IPS DF 6.9 (cell line): Measurements from ENCODE around the gene ADAMTS20.
"Not testable (repeated sequence)": the region's sequence is repeated elsewhere in the genome, so short reads cannot be mapped to it uniquely, and the experiment has no call there.

ENCODE experiments used
- DNase-seq: peaks from one replicate; pipeline ENCODE4 v3.0.0-alpha.2; 2013; ENCODE audit warnings: low read depth, low spot score
- H3K27ac ChIP-seq: one replicate; pipeline ENCODE4 v1.5.1; 2013; ENCODE audit warnings: low read length, control low read depth
- H3K27me3 ChIP-seq: 2 replicates; pipeline ENCODE4 v1.6.1; 2013; ENCODE audit warnings: mild to moderate bottlenecking, low read length; ENCODE audit not compliant: control insufficient read depth, insufficient read depth
- H3K36me3 ChIP-seq: 2 replicates; pipeline ENCODE4 v1.6.1; 2013; ENCODE audit warnings: low read length; ENCODE audit not compliant: control insufficient read depth, insufficient read depth
- H3K4me1 ChIP-seq: 2 replicates; pipeline ENCODE4 v1.6.1; 2013; ENCODE audit warnings: low read length; ENCODE audit not compliant: control insufficient read depth, insufficient read depth
- H3K4me3 ChIP-seq: 2 replicates; pipeline ENCODE4 v1.5.1; 2013; ENCODE audit warnings: mild to moderate bottlenecking, low read length
- H3K9me3 ChIP-seq: 2 replicates; pipeline ENCODE4 v1.6.1; 2013; ENCODE audit warnings: low read length, inconsistent platforms; ENCODE audit not compliant: control insufficient read depth, insufficient read depth
- WGBS: extraction: QIAGEN DNeasy Blood & Tissue Kit; methylation state at CpG from one replicate; pipeline ENCODE4 v1.1.7; 2013; ENCODE audit warnings: mixed read lengths, missing lambda C conversion rate; ENCODE audit not compliant: insufficient read length, insufficient coverage; 5-methylcytosine and 5-hydroxymethylcytosine counted together

ADAMTS20 gene

GRCh38 chr12:43577381-43577780 is 25.4 kb upstream of the ADAMTS20 start:
- Histone ChIP-seq H3K4me1 (no peaks in the 10 kb centered on the region), H3K9me3 (no peaks in the 10 kb centered on the region), H3K27me3 (no peaks in the 10 kb centered on the region), H3K27ac (no peak overlapping the region), H3K36me3 (no peaks in the 10 kb centered on the region), H3K4me3 (no peak overlapping the region)
- WGBS, result no CpG with 5 or more reads among the region's 3 CpGs
- DNase-seq, result no peak

GRCh38 chr12:43576162-43576561 is 24.2 kb upstream of the ADAMTS20 start:
- Histone ChIP-seq H3K27me3 (no peaks in the 10 kb centered on the region), H3K4me1 (no peaks in the 10 kb centered on the region; the same call in 1 of the 2 replicates), H3K27ac (no peak overlapping the region), H3K9me3 (no peaks in the 10 kb centered on the region), H3K4me3 (no peak overlapping the region), H3K36me3 (no peaks in the 10 kb centered on the region)
- DNase-seq, result no peak
- WGBS, result no CpG with 5 or more reads among the region's 2 CpGs

DNA sequence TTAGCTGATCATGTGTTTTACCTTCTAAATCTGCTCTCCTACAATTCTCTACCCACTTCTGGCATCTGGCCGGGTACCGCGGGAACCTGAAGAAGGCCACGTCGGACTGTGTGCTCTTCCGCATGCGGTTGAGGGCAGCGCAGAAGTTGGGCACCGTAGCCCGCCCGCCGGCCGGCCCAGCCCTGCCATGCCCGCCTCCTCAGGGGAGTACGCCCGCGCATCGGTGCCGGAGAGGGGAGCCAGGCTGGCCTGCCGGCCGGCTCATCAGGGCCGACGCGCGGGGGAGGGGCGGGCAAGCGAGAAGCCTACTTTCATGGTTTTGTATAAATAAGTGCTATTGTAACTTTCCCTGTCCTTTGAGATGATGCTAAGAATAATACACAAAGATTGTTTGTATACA is 19.9 kb upstream of the ADAMTS20 start:
- Histone ChIP-seq H3K9me3 (no peaks in the 10 kb centered on the region), H3K27me3 (no peaks in the 10 kb centered on the region), H3K36me3 (no peaks in the 10 kb centered on the region), H3K27ac (no peak overlapping the region), H3K4me3 (no peak overlapping the region), H3K4me1 (no peaks in the 10 kb centered on the region; the same call in 1 of the 2 replicates)
- no CpG with 5 or more reads among the region's 27 CpGs for WGBS
- DNase-seq, result no peak

GRCh38 chr12:43556057-43556456 is 4.1 kb upstream of the ADAMTS20 start:
- Histone ChIP-seq H3K27ac (no peak overlapping the region), H3K36me3 (no peaks in the 10 kb centered on the region), H3K4me3 (no peak overlapping the region), H3K4me1 (no peaks in the 10 kb centered on the region; the same call in 1 of the 2 replicates), H3K9me3 (no peaks in the 10 kb centered on the region), H3K27me3 (peaks cover 2% of the 10 kb centered on the region; the same call in 1 of the 2 replicates)
- no peak for DNase-seq

- no peaks in the 10 kb centered on the region for H3K36me3 ChIP-seq
- H3K4me1 ChIP-seq, result no peaks in the 10 kb centered on the region; the same call in 1 of the 2 replicates
- no peaks in the 10 kb centered on the region for H3K9me3 ChIP-seq
- peak overlapping the region; percentile 59; the same call in 1 of the 2 replicates for H3K4me3 ChIP-seq
- peak; percentile 16 for DNase-seq
- H3K27ac ChIP-seq, result no peak overlapping the region
- peaks cover 6% of the 10 kb centered on the region; the same call in 1 of the 2 replicates for H3K27me3 ChIP-seq
- no CpG with 5 or more reads among the region's 48 CpGs for WGBS
These were observed 578 bp downstream of the ADAMTS20 start for GRCh38 chr12:43551279-43551970.

DNA sequence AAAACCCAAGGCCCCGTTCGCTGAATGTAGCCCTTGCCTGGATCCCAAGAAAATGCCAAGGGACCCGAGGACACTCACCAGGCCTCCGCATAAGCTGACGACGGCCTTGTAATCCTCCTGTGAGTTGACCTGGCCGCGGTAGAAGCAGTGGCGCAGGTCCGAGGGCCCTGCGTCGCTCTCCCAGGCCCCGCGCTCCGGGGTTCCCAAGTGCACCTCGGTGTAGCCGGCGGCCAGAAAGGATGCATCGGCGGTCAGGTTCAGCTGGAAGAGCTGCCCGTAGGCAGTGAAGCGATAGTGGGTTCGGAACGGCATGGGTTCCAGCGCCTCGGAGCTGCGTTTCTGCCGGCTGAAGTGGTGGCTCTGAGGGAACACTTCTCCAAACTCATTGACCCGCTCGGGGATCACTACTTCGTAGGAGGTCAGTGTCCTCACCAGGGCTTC is 1.2 kb downstream of the ADAMTS20 start:
- no CpG with 5 or more reads among the region's 31 CpGs for WGBS
- peak; percentile 2 for DNase-seq
- peaks cover 6% of the 10 kb centered on the region; the same call in 1 of the 2 replicates for H3K27me3 ChIP-seq
- peak overlapping the region; percentile 59; the same call in 1 of the 2 replicates for H3K4me3 ChIP-seq
- no peak overlapping the region for H3K27ac ChIP-seq
- H3K36me3 ChIP-seq, result no peaks in the 10 kb centered on the region
- no peaks in the 10 kb centered on the region for H3K9me3 ChIP-seq
- no peaks in the 10 kb centered on the region; the same call in 1 of the 2 replicates for H3K4me1 ChIP-seq

DNA sequence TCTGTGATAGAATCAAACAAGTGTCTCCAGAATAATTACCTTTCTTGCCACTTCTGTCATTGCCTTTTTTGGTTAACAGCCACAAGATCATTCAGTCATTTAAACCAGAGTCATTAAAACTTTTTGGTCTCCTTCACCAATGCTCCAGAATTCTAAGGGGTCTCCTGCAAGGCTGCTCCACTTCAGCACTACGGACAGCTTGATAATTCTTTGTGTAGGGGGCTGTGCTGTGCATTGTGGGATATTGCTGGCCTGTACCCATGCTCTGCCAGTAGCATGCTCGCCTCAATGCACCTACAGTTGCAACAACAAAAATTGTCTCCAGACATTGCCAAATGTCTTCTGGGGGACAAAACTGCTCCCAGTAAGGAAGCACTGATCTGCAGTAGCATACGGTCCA is 7.3 kb downstream of the ADAMTS20 start:
- WGBS, result no CpG with 5 or more reads among the region's 3 CpGs
- no peaks in the 10 kb centered on the region for H3K4me1 ChIP-seq
- H3K27me3 ChIP-seq, result no peaks in the 10 kb centered on the region
- no peak overlapping the region for H3K4me3 ChIP-seq
- no peak for DNase-seq
- H3K27ac ChIP-seq, result no peak overlapping the region
- H3K9me3 ChIP-seq, result no peaks in the 10 kb centered on the region
- no peaks in the 10 kb centered on the region for H3K36me3 ChIP-seq

GRCh38 chr12:43540470-43540869 is 11.5 kb downstream of the ADAMTS20 start:
- Histone ChIP-seq H3K27me3 (no peaks in the 10 kb centered on the region), H3K9me3 (no peaks in the 10 kb centered on the region), H3K36me3 (no peaks in the 10 kb centered on the region), H3K4me1 (no peaks in the 10 kb centered on the region), H3K27ac (no peak overlapping the region), H3K4me3 (no peak overlapping the region)
- DNase-seq, result no peak

DNA sequence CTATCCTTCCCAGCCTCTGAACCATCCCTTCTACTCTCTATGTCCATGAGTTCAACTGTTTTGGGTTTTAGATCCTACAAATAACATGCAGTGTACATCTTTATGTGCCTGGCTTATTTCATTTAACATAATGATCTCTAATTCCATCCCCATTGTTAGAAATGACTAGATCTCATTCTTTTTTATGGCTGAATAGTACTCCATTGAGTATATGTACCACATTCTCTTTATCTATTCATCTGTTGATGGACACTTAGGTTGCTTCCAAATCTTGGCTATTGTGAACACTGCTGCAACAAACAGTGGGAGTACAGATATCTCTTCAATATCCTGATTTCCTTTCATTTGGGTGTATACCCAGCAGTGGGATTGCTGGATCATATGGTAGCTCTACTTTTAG is 14.3 kb downstream of the ADAMTS20 start:
- H3K36me3 ChIP-seq, H3K4me3 ChIP-seq, H3K27ac ChIP-seq, H3K27me3 ChIP-seq, H3K4me1 ChIP-seq, DNase-seq, H3K9me3 ChIP-seq: not testable (repeated sequence)

- WGBS, result no CpG with 5 or more reads among the region's 3 CpGs
These were observed 36.0 kb downstream of the ADAMTS20 start for GRCh38 chr12:43516045-43516444.

DNA sequence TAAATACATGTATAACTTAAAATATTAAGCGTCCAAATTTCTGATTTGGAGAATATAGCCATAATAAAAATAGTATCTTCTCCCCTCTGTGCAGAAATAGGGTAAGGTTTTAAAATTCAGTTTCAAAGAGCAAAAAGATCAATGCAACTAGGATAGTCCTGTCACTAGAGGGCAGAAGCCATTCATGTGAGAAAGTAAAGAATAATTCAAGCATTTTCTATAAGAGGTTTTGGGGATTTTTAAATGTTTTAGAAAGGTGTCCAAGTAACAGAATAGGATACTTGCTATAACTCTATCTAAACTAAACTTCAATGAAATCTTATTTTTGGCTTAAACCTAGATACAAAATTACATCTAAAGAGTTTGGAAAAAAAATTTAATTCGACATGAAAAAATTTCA is 50.3 kb downstream of the ADAMTS20 start:
- Histone ChIP-seq H3K9me3 (no peaks in the 10 kb centered on the region), H3K4me3 (no peak overlapping the region), H3K27me3 (no peaks in the 10 kb centered on the region), H3K36me3 (no peaks in the 10 kb centered on the region), H3K27ac (no peak overlapping the region), H3K4me1 (no peaks in the 10 kb centered on the region)
- no CpG with 5 or more reads among the region's 2 CpGs for WGBS
- no peak for DNase-seq

More at GRCh38 chr12:43516045-43516444, 36.0 kb downstream of the ADAMTS20 start:
- Histone ChIP-seq H3K4me1 (no peaks in the 10 kb centered on the region), H3K27me3 (no peaks in the 10 kb centered on the region), H3K9me3 (no peaks in the 10 kb centered on the region), H3K36me3 (no peaks in the 10 kb centered on the region), H3K27ac (no peak overlapping the region), H3K4me3 (no peak overlapping the region)
- no peak for DNase-seq
